WERI-Rb-1 (cell line): ENCODE measurements around the gene MACIR.

Experiments
- DNase-seq: peaks from one replicate; pipeline ENCODE4 v3.0.0-alpha.2; 2020
- H3K27ac ChIP-seq: fragments of 250-450 bp; sonication (Bioruptor Pico); 2 replicates; pipeline ENCODE4 v1.5.1; 2020; ENCODE audit warnings: mild to moderate bottlenecking, moderate library complexity
- H3K27me3 ChIP-seq: fragments of 250-450 bp; sonication (Bioruptor Pico); 2 replicates; pipeline ENCODE4 v1.5.1; 2021; ENCODE audit warnings: mild to moderate bottlenecking, low read depth, moderate library complexity; ENCODE audit not compliant: insufficient read depth, severe bottlenecking
- H3K36me3 ChIP-seq: fragments of 250-450 bp; sonication (Bioruptor Pico); 2 replicates; pipeline ENCODE4 v1.5.1; 2020; ENCODE audit warnings: mild to moderate bottlenecking, moderate library complexity
- H3K4me3 ChIP-seq: 2 replicates; pipeline ENCODE4 v1.5.1; 2011; ENCODE audit warnings: low read depth, mild to moderate bottlenecking, control low read depth, low read length
- H3K9me3 ChIP-seq: fragments of 250-450 bp; sonication (Bioruptor Pico); 2 replicates; pipeline ENCODE4 v1.5.1; 2021; ENCODE audit warnings: mild to moderate bottlenecking, moderate library complexity; ENCODE audit not compliant: severe bottlenecking
- CTCF ChIP-seq: IDR thresholded peaks from 2 replicates; pipeline ENCODE4 v1.5.1; 2011; ENCODE audit warnings: low read depth, mild to moderate bottlenecking, control low read depth, inconsistent platforms, low read length

Gene MACIR

GRCh38 chr5:103294906-103295305 is 36.3 kb downstream of the MACIR start:
- Histone ChIP-seq H3K27ac (no peak overlapping the region), H3K27me3 (no peaks in the 10 kb centered on the region), H3K9me3 (no peaks in the 10 kb centered on the region), H3K36me3 (no peaks in the 10 kb centered on the region), H3K4me3 (no peak overlapping the region)
- DNase-seq: no peak
- no peak for TF ChIP-seq CTCF

GRCh38 chr5:103295424-103295823 is 36.9 kb downstream of the MACIR start:
- DNase-seq: no peak
- no peaks in the 10 kb centered on the region for H3K9me3 ChIP-seq
- H3K27ac ChIP-seq: no peak overlapping the region
- H3K27me3 ChIP-seq: no peaks in the 10 kb centered on the region
- H3K4me3 ChIP-seq: no peak overlapping the region
- no peak for TF ChIP-seq CTCF
- H3K36me3 ChIP-seq: no peaks in the 10 kb centered on the region

GRCh38 chr5:103295871-103296270 is 37.3 kb downstream of the MACIR start:
- H3K27me3 ChIP-seq: no peaks in the 10 kb centered on the region
- no peak overlapping the region for H3K27ac ChIP-seq
- H3K36me3 ChIP-seq: no peaks in the 10 kb centered on the region
- no peak overlapping the region for H3K4me3 ChIP-seq
- H3K9me3 ChIP-seq: no peaks in the 10 kb centered on the region
- no peak for TF ChIP-seq CTCF
- no peak for DNase-seq

GRCh38 chr5:103298117-103298516 is 39.6 kb downstream of the MACIR start:
- no peak for TF ChIP-seq CTCF
- H3K9me3 ChIP-seq: no peaks in the 10 kb centered on the region
- H3K27ac ChIP-seq: no peak overlapping the region
- no peaks in the 10 kb centered on the region for H3K36me3 ChIP-seq
- H3K27me3 ChIP-seq: no peaks in the 10 kb centered on the region
- H3K4me3 ChIP-seq: no peak overlapping the region
- DNase-seq: no peak

- H3K27ac ChIP-seq: no peak overlapping the region
- H3K9me3 ChIP-seq: no peaks in the 10 kb centered on the region
- H3K4me3 ChIP-seq: no peak overlapping the region
- no peak for DNase-seq
- TF ChIP-seq CTCF: no peak
- no peaks in the 10 kb centered on the region for H3K36me3 ChIP-seq
- no peaks in the 10 kb centered on the region for H3K27me3 ChIP-seq
These were observed 40.1 kb downstream of the MACIR start for GRCh38 chr5:103298607-103299188.

- Histone ChIP-seq H3K9me3 (no peaks in the 10 kb centered on the region), H3K36me3 (no peaks in the 10 kb centered on the region), H3K27ac (no peak overlapping the region), H3K27me3 (no peaks in the 10 kb centered on the region), H3K4me3 (no peak overlapping the region)
- TF ChIP-seq CTCF: no peak
- no peak for DNase-seq
These were observed 47.2 kb downstream of the MACIR start for GRCh38 chr5:103305809-103306208.
